OCI-LY1 (cell line): ENCODE data around the gene PDS5B.

ENCODE experiments used
- H2AFZ ChIP-seq: fragments of 200-600 bp; sonication (generic), shearing (Covaris generic); 2 replicates; pipeline ENCODE4 v1.6.0; 2014; ENCODE audit warnings: antibody characterized with exemption, mild to moderate bottlenecking, low read length
- H3F3A ChIP-seq: fragments of 200-600 bp; sonication (generic), shearing (Covaris generic); 2 replicates; pipeline ENCODE4 v1.6.0; 2014; ENCODE audit warnings: mild to moderate bottlenecking, antibody characterized with exemption, low read length, moderate library complexity; ENCODE audit not compliant: insufficient read depth
- H3K27ac ChIP-seq: fragments of 200-600 bp; sonication (generic); 2 replicates; pipeline ENCODE4 v1.5.1; 2014; ENCODE audit warnings: low read length, mixed run types, mild to moderate bottlenecking, low read depth; ENCODE audit not compliant: poor library complexity, severe bottlenecking
- H3K27me3 ChIP-seq: fragments of 200-600 bp; sonication (generic); 2 replicates; pipeline ENCODE4 v1.6.0; 2014; ENCODE audit warnings: antibody characterized with exemption, mild to moderate bottlenecking, low read length, moderate library complexity; ENCODE audit not compliant: insufficient read depth
- H3K36me3 ChIP-seq: fragments of 200-600 bp; sonication (generic); 2 replicates; pipeline ENCODE4 v1.6.1; 2014; ENCODE audit warnings: mild to moderate bottlenecking, antibody characterized with exemption, low read length, moderate library complexity, mixed read lengths; ENCODE audit not compliant: insufficient read depth
- H3K4me1 ChIP-seq: fragments of 200-600 bp; sonication (generic); 2 replicates; pipeline ENCODE4 v1.5.1; 2014; ENCODE audit warnings: mild to moderate bottlenecking, low read length, moderate library complexity; ENCODE audit not compliant: insufficient read depth, severe bottlenecking
- H3K4me2 ChIP-seq: fragments of 200-600 bp; sonication (generic), shearing (Covaris generic); 2 replicates; pipeline ENCODE4 v1.6.1; 2014; ENCODE audit warnings: low read length
- H3K4me3 ChIP-seq: fragments of 200-600 bp; sonication (generic); 2 replicates; pipeline ENCODE4 v1.5.1; 2014; ENCODE audit warnings: low read length, low read depth, mild to moderate bottlenecking, mixed read lengths; ENCODE audit not compliant: poor library complexity, severe bottlenecking
- H3K79me2 ChIP-seq: fragments of 200-600 bp; shearing (Covaris generic); 2 replicates; pipeline ENCODE4 v1.6.1; 2016; ENCODE audit warnings: mixed run types, low read length, mixed read lengths; ENCODE audit not compliant: insufficient read depth
- H3K9ac ChIP-seq: fragments of 200-600 bp; sonication (generic), shearing (Covaris generic); 2 replicates; pipeline ENCODE4 v1.6.1; 2014; ENCODE audit warnings: mild to moderate bottlenecking, low read length, mixed read lengths
- H3K9me2 ChIP-seq: fragments of 200-600 bp; sonication (generic), shearing (Covaris generic); 2 replicates; pipeline ENCODE4 v1.6.1; 2014; ENCODE audit warnings: low read depth, mild to moderate bottlenecking, low read length, mixed read lengths
- H3K9me3 ChIP-seq: fragments of 200-600 bp; shearing (Covaris generic); 2 replicates; pipeline ENCODE4 v1.6.1; 2014; ENCODE audit warnings: low read length, mixed read lengths
- H4K20me1 ChIP-seq: fragments of 200-600 bp; sonication (generic), shearing (Covaris generic); 2 replicates; pipeline ENCODE4 v1.6.0; 2016; ENCODE audit warnings: mild to moderate bottlenecking, low read length; ENCODE audit not compliant: insufficient read depth
- EZH2 ChIP-seq: fragments of 200-600 bp; sonication (generic), shearing (Covaris generic); IDR thresholded peaks from 2 replicates; pipeline ENCODE4 v1.8.0; 2017; ENCODE audit warnings: borderline replicate concordance, mixed run types, mild to moderate bottlenecking, antibody characterized with exemption, low read length, moderate library complexity, mixed read lengths
- TF ChIP-seq, protein P1 (sequence below): fragments of 200-600 bp; sonication (generic), shearing (Covaris generic); IDR thresholded peaks from 2 replicates; pipeline ENCODE4 v1.5.1; 2017; ENCODE audit warnings: mild to moderate bottlenecking, antibody characterized with exemption, low read length, moderate library complexity, mixed read lengths

PDS5B gene

DNA sequence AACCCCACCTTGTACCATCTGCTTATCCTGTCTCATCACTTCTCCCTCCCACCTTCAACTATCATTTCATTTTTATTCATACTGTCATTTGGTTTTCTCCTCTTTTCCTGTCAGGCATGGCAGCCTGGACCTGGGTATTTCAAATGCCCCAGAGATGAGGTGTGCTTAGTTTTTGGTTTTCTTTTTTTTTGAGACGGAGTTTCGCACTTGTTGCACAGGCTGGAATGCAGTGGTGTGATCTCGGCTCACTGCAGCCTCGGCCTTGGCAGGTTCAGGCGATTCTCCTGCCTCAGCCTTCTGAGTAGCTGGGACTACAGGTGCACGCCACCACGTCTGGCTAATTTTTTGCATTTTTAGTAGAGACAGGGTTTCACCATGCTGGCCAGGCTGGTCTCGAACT is 5.8 kb downstream of the PDS5B start:
- Histone ChIP-seq H3K9me2 (no peaks in the 10 kb centered on the region), H3K79me2 (peaks cover 97% of the 10 kb centered on the region), H3K36me3 (no peaks in the 10 kb centered on the region), H2AFZ (no peak overlapping the region), H3K9ac (no peak overlapping the region), H4K20me1 (no peaks in the 10 kb centered on the region), H3K4me1 (peaks cover 25% of the 10 kb centered on the region), H3K27me3 (no peaks in the 10 kb centered on the region), H3F3A (no peaks in the 10 kb centered on the region), H3K4me3 (no peak overlapping the region), H3K4me2 (no peak overlapping the region), H3K9me3 (no peaks in the 10 kb centered on the region), H3K27ac (no peak overlapping the region)
- TF ChIP-seq, protein P1, sequence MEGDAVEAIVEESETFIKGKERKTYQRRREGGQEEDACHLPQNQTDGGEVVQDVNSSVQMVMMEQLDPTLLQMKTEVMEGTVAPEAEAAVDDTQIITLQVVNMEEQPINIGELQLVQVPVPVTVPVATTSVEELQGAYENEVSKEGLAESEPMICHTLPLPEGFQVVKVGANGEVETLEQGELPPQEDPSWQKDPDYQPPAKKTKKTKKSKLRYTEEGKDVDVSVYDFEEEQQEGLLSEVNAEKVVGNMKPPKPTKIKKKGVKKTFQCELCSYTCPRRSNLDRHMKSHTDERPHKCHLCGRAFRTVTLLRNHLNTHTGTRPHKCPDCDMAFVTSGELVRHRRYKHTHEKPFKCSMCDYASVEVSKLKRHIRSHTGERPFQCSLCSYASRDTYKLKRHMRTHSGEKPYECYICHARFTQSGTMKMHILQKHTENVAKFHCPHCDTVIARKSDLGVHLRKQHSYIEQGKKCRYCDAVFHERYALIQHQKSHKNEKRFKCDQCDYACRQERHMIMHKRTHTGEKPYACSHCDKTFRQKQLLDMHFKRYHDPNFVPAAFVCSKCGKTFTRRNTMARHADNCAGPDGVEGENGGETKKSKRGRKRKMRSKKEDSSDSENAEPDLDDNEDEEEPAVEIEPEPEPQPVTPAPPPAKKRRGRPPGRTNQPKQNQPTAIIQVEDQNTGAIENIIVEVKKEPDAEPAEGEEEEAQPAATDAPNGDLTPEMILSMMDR = no peak
- TF ChIP-seq EZH2 = no peak

DNA sequence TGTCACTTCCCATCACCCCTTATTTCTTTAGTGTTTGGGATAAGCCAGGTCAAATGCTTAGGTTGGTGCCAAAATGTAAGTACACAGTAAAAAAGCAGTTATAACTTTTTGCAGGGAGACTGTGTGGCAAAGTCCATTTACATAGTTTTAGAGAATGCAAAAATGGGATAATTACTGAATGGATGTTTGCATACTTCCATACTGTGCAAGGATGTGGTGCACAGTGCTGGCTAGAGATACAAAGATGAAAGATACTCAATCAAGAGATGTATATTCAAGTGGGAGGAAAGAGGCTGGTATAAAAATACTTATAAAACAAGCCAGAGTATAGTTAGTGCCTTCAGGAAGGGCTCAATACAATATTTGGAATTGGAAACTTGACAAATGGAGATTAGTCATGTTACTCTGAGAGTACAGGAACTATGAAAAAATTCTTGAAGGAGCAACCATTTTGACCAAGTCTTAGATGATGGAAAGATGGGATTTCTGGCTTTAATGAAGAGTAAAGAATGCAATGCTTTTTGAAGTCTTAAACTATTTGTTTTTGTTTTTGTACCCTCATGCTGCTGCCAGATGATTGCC is 8.0 kb downstream of the PDS5B start:
- H3K9me3 ChIP-seq = no peaks in the 10 kb centered on the region
- no peak overlapping the region for H3K27ac ChIP-seq
- no peaks in the 10 kb centered on the region for H3F3A ChIP-seq
- no peaks in the 10 kb centered on the region for H4K20me1 ChIP-seq
- H2AFZ ChIP-seq = no peak overlapping the region
- H3K9me2 ChIP-seq = no peaks in the 10 kb centered on the region
- peaks cover 93% of the 10 kb centered on the region for H3K79me2 ChIP-seq
- H3K4me3 ChIP-seq = no peak overlapping the region
- no peaks in the 10 kb centered on the region for H3K36me3 ChIP-seq
- H3K27me3 ChIP-seq = no peaks in the 10 kb centered on the region
- TF ChIP-seq EZH2 = no peak
- TF ChIP-seq, protein P1 = no peak
- H3K4me1 ChIP-seq = peaks cover 12% of the 10 kb centered on the region
- H3K9ac ChIP-seq = no peak overlapping the region
- no peak overlapping the region for H3K4me2 ChIP-seq

DNA sequence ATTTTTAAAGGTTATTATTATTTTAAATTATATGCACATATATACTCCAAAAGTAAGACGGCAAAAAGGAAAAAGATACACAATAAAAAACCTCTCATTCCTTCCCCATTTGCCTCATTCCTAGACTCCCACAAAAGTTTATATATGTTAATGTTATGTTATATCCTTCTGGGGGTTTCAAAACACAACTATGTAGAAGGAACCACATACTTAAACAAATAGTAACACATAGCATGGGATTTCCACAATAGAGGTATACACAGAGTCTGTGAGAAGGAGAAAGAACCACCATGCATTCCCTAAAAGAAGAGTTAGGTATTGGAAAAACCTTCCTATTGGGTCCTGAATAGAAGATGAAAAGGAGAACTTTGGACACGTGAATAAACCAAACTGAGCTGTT is 9.1 kb downstream of the PDS5B start:
- no peaks in the 10 kb centered on the region for H3K9me2 ChIP-seq
- H4K20me1 ChIP-seq = no peaks in the 10 kb centered on the region
- H3K36me3 ChIP-seq = no peaks in the 10 kb centered on the region
- H2AFZ ChIP-seq = no peak overlapping the region
- no peaks in the 10 kb centered on the region for H3F3A ChIP-seq
- no peak overlapping the region for H3K9ac ChIP-seq
- H3K9me3 ChIP-seq = no peaks in the 10 kb centered on the region
- peaks cover 3% of the 10 kb centered on the region for H3K4me1 ChIP-seq
- no peak for TF ChIP-seq EZH2
- TF ChIP-seq, protein P1 = no peak
- H3K27ac ChIP-seq = no peak overlapping the region
- H3K4me3 ChIP-seq = no peak overlapping the region
- peaks cover 90% of the 10 kb centered on the region for H3K79me2 ChIP-seq
- no peaks in the 10 kb centered on the region for H3K27me3 ChIP-seq
- no peak overlapping the region for H3K4me2 ChIP-seq
